D721Med (cell line): ENCODE measurements around the gene PCNT.

Experiments used
- DNase-seq: peaks from one replicate; pipeline ENCODE4 v3.0.0; 2011; ENCODE audit warnings: low spot score; ENCODE audit not compliant: insufficient read length
- FAIRE-seq: peaks from 2 replicates; lab custom pipeline; 2011; peaks lifted over from hg19 to GRCh38; lab: Jason Lieb, UNC
- CTCF ChIP-seq: IDR thresholded peaks from 2 replicates; pipeline ENCODE4 v1.5.1; 2012; ENCODE audit warnings: mild to moderate bottlenecking, control low read depth; ENCODE audit not compliant: insufficient read depth; ENCODE audit errors: missing control alignments

Gene PCNT

DNA sequence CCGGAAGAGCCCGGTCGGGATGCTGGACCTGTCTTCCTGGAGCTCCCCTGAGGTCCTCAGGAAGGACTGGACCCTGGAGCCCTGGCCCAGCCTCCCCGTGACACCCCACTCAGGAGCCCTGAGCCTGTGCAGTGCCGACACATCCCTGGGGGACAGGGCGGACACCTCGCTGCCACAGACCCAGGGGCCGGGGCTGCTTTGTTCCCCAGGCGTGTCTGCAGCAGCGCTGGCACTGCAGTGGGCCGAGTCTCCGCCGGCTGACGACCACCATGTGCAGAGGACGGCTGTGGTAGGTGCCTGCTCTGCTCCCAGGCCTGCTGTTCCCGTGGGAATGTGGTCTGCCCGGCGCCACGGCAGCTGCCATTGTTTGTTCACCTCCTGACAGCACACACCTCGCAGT lies 92.6 kb downstream of the PCNT start:
- DNase-seq, result no peak
- TF ChIP-seq CTCF, result no peak
- FAIRE-seq, result no peak

DNA sequence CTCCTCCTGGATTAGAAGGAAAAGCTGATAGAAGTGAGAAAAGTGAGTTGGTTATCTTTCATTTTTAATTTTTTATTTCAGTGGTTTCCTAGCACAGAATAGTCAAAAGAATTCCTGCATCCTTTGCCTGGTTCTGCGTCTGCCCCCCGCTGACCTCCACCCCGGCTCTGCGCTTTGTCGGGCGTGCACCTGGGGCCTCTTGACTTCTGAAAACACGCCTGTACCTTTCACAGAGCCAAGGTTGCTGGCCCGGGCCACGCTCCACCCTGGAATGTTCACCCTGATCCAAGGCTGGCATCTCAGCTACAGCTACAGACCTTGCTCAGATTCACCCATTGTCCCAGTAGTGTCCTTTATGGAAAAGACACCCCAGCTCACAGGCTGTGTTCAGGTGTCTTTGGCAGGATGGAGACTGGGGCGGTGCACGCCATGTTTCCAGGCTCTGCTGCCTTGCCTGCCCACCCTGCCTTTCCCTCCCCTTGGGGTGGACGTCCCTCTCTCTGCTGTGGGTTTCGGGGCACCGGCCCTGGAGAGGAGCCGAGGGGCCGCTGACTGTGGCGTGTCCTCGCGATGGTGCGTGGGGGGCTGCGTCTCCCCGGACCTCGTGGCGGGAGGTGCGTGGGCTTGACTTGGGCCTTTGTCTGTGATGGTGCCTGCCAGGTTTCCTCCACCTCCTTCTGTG lies 94.5 kb downstream of the PCNT start:
- no peak for TF ChIP-seq CTCF
- no peak for DNase-seq
- no peak for FAIRE-seq

DNA sequence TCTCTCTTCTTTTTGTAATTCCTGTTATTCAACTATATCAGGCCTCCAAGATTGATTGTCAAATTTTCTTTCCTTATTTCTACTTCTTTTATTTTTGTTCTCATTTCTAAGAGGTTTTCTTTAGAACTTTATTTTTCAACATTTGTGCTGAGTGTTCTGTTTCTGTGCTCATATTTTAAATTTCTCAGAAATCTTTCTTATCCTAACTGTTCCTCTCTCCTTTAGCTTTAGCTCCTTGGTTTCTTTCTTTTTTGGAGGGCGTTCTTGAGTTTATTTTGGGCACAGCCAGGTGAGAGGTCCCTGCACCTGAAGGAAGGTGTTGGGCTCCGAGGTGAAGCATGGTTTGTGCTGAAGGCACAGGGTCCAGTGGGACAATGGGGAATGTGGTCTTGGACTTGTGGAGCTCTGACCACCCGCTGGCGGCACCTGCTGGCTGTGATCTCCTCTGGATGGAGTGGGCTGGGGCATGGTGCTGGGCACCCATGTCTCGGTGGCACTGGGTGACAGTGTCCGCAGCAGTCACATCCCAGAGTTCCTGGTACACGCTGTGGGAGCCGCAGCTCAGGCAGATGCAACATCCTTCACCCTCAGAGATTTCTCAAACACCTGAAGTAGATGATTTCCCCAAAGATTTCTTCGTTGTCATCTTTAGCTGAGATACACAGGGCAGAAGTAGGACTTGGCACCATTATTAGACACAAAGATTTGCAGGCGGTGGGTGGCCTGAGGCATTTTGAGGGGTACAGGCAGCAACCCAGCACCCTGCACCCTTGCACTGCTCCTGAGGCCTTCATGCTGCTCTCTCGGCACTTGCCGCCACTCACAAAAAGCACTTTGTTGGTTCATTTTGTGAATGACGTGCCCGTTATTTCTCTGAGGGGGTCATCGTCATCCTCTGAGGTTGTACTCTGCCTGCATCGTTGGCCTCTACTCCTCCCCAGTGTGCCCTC lies 96.6 kb downstream of the PCNT start:
- FAIRE-seq (no peak), DNase-seq (no peak)
- TF ChIP-seq CTCF, result no peak

GRCh38 chr21:46421191-46421750 lies 97.3 kb downstream of the PCNT start:
- no peak for TF ChIP-seq CTCF
- DNase-seq (no peak), FAIRE-seq (no peak)

DNA sequence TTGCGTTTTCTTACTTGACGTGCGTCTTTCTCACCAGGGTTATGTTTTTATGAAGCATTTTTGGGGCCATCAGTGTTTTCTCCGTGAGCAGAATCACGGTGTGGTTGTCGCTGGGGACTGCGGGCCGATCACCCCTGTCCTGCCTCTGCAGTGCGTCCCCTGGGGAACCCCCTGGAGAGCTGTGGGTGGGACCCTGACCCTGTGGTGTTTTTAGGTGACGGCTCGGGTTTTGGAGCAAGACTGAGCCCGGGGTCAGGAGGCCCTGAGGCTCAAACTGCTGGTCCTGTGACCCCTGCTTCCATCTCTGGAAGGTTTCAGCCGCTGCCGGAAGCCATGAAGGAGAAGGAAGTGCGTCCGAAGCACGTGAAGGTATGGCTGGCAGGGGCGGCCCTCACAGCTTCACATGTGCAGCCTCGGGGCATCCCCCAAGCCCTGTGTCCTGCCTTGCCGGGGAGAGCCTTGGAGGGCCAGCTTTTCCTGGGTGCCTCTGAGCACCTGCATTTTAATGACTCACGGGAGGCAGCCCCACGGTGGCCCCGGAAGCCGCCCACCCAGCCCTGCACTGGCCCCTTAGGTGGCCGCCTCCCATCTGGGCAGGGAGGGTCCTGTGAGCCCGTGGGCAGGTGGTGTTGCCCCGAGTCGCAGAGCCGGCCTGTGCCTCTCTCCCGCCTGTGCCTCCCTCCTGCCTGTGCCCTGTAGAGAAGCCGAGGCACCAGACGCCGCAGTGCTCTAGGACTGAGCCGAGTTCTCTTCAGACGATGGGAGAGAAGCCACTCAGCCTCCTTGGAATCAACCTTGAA lies 98.0 kb downstream of the PCNT start:
- TF ChIP-seq CTCF, result no peak
- FAIRE-seq, result no peak
- no peak for DNase-seq

DNA sequence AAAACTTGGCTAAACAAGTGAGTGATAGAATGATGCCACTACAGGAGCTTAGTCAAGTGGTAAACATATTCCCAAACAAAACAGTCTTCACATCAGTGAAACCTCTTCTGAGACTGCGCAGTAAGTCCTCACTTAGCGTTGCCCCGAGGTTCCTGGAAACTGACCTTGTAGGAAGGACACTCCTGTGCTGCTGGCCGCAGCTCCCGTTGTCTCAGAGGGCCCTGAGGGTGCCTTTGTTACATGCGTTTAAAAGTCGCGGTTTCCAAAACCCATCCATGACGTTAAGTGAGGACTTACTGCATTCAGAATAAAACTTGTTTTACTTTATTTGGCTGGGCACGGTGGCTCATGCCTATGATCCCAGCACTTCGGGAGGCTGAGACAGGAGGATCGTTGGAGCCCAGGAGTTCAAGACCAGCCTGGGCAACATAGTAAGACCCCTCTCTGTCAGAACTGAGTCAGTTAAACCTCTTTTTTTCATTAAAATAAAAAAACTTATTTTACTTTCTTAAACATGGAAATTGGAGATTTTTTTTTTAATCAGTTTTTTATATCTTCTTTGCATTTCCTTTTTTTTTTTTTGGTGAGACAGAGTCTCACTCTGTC lies 98.8 kb downstream of the PCNT start:
- TF ChIP-seq CTCF, result no peak
- no peak for FAIRE-seq

More for the DNA sequence above, 98.8 kb downstream of the PCNT start:
- DNase-seq, result no peak
